Neural cell (in vitro differentiated cells): ENCODE data around the gene MRPL38. TPM values are rescaled to one million over a fixed set of nuclear protein-coding genes. Genes with fewer than 3 reads are reported as not detected.

Experiments used
- H2AFZ ChIP-seq: fragments of 200-600, 300-800 bp; sonication (generic), shearing (Covaris generic); 2 replicates; pipeline ENCODE4 v1.6.0; 2014; ENCODE audit warnings: low read depth, mild to moderate bottlenecking, antibody characterized with exemption, low read length, moderate library complexity
- H3F3A ChIP-seq: fragments of 200-600 bp; shearing (Covaris generic); 2 replicates; pipeline ENCODE4 v1.6.1; 2016; ENCODE audit warnings: mild to moderate bottlenecking, moderate library complexity, mixed read lengths, antibody characterized with exemption, low read length; ENCODE audit not compliant: insufficient read depth, poor library complexity, severe bottlenecking
- H3K27ac ChIP-seq: fragments of 200-600, 300-800 bp; sonication (generic), shearing (Covaris generic); 2 replicates; pipeline ENCODE4 v1.5.1; 2014; ENCODE audit warnings: mild to moderate bottlenecking, low read length, moderate library complexity
- H3K27me3 ChIP-seq: fragments of 300-800, 200-600 bp; sonication (generic), shearing (Covaris generic); 2 replicates; pipeline ENCODE4 v1.6.0; 2014; ENCODE audit warnings: mild to moderate bottlenecking, low read depth, low read length, moderate library complexity; ENCODE audit not compliant: insufficient read depth
- H3K36me3 ChIP-seq: fragments of 300-800, 200-600 bp; sonication (generic), shearing (Covaris generic); 2 replicates; pipeline ENCODE4 v1.5.1; 2014; ENCODE audit warnings: mild to moderate bottlenecking, antibody characterized with exemption, low read length, moderate library complexity; ENCODE audit not compliant: insufficient read depth
- H3K4me2 ChIP-seq: fragments of 300-800, 200-600 bp; sonication (generic), shearing (Covaris generic); 2 replicates; pipeline ENCODE4 v1.6.0; 2014; ENCODE audit warnings: mild to moderate bottlenecking, low read length
- H3K4me3 ChIP-seq: fragments of 300-800, 200-600 bp; sonication (generic), shearing (Covaris generic); 2 replicates; pipeline ENCODE4 v1.5.1; 2014; ENCODE audit warnings: mild to moderate bottlenecking, low read length, moderate library complexity
- H3K79me2 ChIP-seq: fragments of 200-600 bp; shearing (Covaris generic); replicated peaks from 2 replicates; pipeline ENCODE4 v1.6.0; 2014; ENCODE audit warnings: mild to moderate bottlenecking, low read length, moderate library complexity; ENCODE audit not compliant: insufficient read depth
- H3K9ac ChIP-seq: fragments of 300-800, 200-600 bp; sonication (generic), shearing (Covaris generic); 2 replicates; pipeline ENCODE4 v1.6.1; 2016; ENCODE audit warnings: mild to moderate bottlenecking, low read length, mixed read lengths
- H3K9me2 ChIP-seq: fragments of 200-600 bp; shearing (Covaris generic); 2 replicates; pipeline ENCODE4 v1.6.1; 2016; ENCODE audit warnings: mild to moderate bottlenecking, low read length, mixed read lengths; ENCODE audit not compliant: insufficient read depth
- H3K9me3 ChIP-seq: fragments of 200-600, 300-800 bp; sonication (generic), shearing (Covaris generic); 2 replicates; pipeline ENCODE4 v1.6.1; 2016; ENCODE audit warnings: mild to moderate bottlenecking, mixed run types, low read length, moderate library complexity, mixed read lengths
- H4K20me1 ChIP-seq: fragments of 200-600 bp; shearing (Covaris generic); 2 replicates; pipeline ENCODE4 v1.6.1; 2016; ENCODE audit warnings: mild to moderate bottlenecking, mixed run types; ENCODE audit not compliant: insufficient read depth
- CTCF ChIP-seq: fragments of 450-650 bp; IDR thresholded peaks from 2 replicates; pipeline ENCODE4 v1.5.1; 2014; ENCODE audit warnings: antibody characterized with exemption, mild to moderate bottlenecking, moderate library complexity; ENCODE audit not compliant: poor library complexity, severe bottlenecking
- EP300 ChIP-seq: fragments of 450-650 bp; conservative IDR thresholded peaks from 2 replicates; pipeline ENCODE4 v1.6.1; 2014; ENCODE audit warnings: antibody characterized with exemption, mild to moderate bottlenecking, moderate library complexity; ENCODE audit not compliant: poor library complexity, severe bottlenecking
- EZH2 ChIP-seq: fragments of 200-600, 300-800 bp; shearing (Covaris generic), sonication (generic); IDR thresholded peaks from 2 replicates; pipeline ENCODE4 v1.6.1; 2014; ENCODE audit warnings: antibody characterized with exemption, low read length, borderline replicate concordance, mild to moderate bottlenecking; ENCODE audit not compliant: insufficient read depth, poor library complexity, severe bottlenecking
- MXI1 ChIP-seq: fragments of 450-650 bp; conservative IDR thresholded peaks from 2 replicates; pipeline ENCODE4 v1.6.1; 2014; ENCODE audit warnings: antibody characterized with exemption, mild to moderate bottlenecking; ENCODE audit not compliant: poor library complexity, severe bottlenecking
- POLR2AphosphoS5 ChIP-seq: IDR thresholded peaks from 2 replicates; pipeline ENCODE4 v1.6.1; 2012
- RAD21 ChIP-seq: fragments of 450-650 bp; conservative IDR thresholded peaks from 2 replicates; pipeline ENCODE4 v1.6.1; 2014; ENCODE audit warnings: antibody characterized with exemption, mild to moderate bottlenecking, moderate library complexity
- REST ChIP-seq: IDR thresholded peaks from 2 replicates; pipeline ENCODE4 v1.6.1; 2012; ENCODE audit warnings: borderline replicate concordance
- SMC3 ChIP-seq: fragments of 450-650 bp; conservative IDR thresholded peaks from 2 replicates; pipeline ENCODE4 v1.6.1; 2014; ENCODE audit warnings: antibody characterized with exemption, mild to moderate bottlenecking, moderate library complexity; ENCODE audit not compliant: poor library complexity
- TAF1 ChIP-seq: IDR thresholded peaks from 2 replicates; pipeline ENCODE4 v1.6.1; 2012; ENCODE audit warnings: low read depth
- polyA plus RNA-seq: library from polyadenylated mRNA; depleted of rRNA; stranded (reverse); fragments of >200 nt; gene quantifications from 2 replicates; pipeline ENCODE4 v1.2.3, GENCODE V29; 2014

The MRPL38 gene
- polyA plus RNA-seq, 1 donor from 2014 or later = 91.2 TPM

GRCh38 chr17:75922173-75922961 is 17.7 kb upstream of the MRPL38 start:
- Histone ChIP-seq H3K9ac (no peak overlapping the region), H2AFZ (no peak overlapping the region), H3K36me3 (no peaks in the 10 kb centered on the region), H3K4me3 (no peak overlapping the region), H3K4me2 (no peak overlapping the region), H4K20me1 (no peaks in the 10 kb centered on the region), H3K9me3 (no peaks in the 10 kb centered on the region), H3K9me2 (no peaks in the 10 kb centered on the region), H3F3A (no peaks in the 10 kb centered on the region), H3K27ac (no peak overlapping the region), H3K27me3 (no peaks in the 10 kb centered on the region), H3K79me2 (no peaks in the 10 kb centered on the region)
- TF ChIP-seq MXI1 (no peak), EZH2 (no peak), SMC3 (no peak), CTCF (no peak), RAD21 (no peak), EP300 (no peak), TAF1 (no peak)

GRCh38 chr17:75921596-75921995 is 16.9 kb upstream of the MRPL38 start:
- H3K9ac ChIP-seq = no peak overlapping the region
- H3K36me3 ChIP-seq = no peaks in the 10 kb centered on the region
- no peak overlapping the region for H3K4me3 ChIP-seq
- H4K20me1 ChIP-seq = no peaks in the 10 kb centered on the region
- no peaks in the 10 kb centered on the region for H3F3A ChIP-seq
- no peaks in the 10 kb centered on the region for H3K27me3 ChIP-seq
- no peak overlapping the region for H2AFZ ChIP-seq
- TF ChIP-seq EP300 (no peak), CTCF (no peak), MXI1 (no peak), RAD21 (no peak), SMC3 (no peak)
- H3K9me3 ChIP-seq = no peaks in the 10 kb centered on the region
- no peaks in the 10 kb centered on the region for H3K9me2 ChIP-seq
- no peaks in the 10 kb centered on the region for H3K79me2 ChIP-seq
- H3K4me2 ChIP-seq = no peak overlapping the region
- no peak overlapping the region for H3K27ac ChIP-seq

- Histone ChIP-seq H3K4me2 (no peak overlapping the region), H3K27ac (no peak overlapping the region), H3K9me3 (no peaks in the 10 kb centered on the region), H3K4me3 (no peak overlapping the region), H3F3A (no peaks in the 10 kb centered on the region), H3K79me2 (no peaks in the 10 kb centered on the region), H2AFZ (no peak overlapping the region), H3K36me3 (no peaks in the 10 kb centered on the region), H3K9me2 (no peaks in the 10 kb centered on the region), H3K27me3 (no peaks in the 10 kb centered on the region), H3K9ac (no peak overlapping the region), H4K20me1 (no peaks in the 10 kb centered on the region)
- no peak for TF ChIP-seq SMC3
- no peak for TF ChIP-seq REST
- no peak for TF ChIP-seq CTCF
- TF ChIP-seq EP300 = no peak
- no peak for TF ChIP-seq RAD21
- no peak for TF ChIP-seq EZH2
- TF ChIP-seq POLR2AphosphoS5 = no peak
- TF ChIP-seq MXI1 = no peak
- TF ChIP-seq TAF1 = no peak
Measured at GRCh38 chr17:75920045-75920560, 15.4 kb upstream of the MRPL38 start.
